PFSK-1 (cell line): ENCODE data around the gene DDX46.

Experiments
- FOXP2 ChIP-seq: optimal IDR thresholded peaks from 2 replicates; pipeline ENCODE3; 2011; ENCODE audit warnings: borderline replicate concordance, control low read depth, inconsistent platforms; ENCODE audit not compliant: insufficient read depth; ENCODE audit errors: extremely low read length, extremely low read depth
- POLR2AphosphoS5 ChIP-seq: IDR thresholded peaks from 2 replicates; pipeline ENCODE4 v1.6.1; 2012; ENCODE audit warnings: low read depth, mild to moderate bottlenecking, control low read depth, low read length, moderate library complexity
- REST ChIP-seq, 2 experiments: IDR thresholded peaks; 2 replicates each; pipeline versions ENCODE4 v1.6.1 to v1.8.0; 2011 to 2012; ENCODE audit warnings: low read depth in 2 of 2, low read length in 2 of 2, control low read depth in 1 of 2, inconsistent platforms in 1 of 2, mild to moderate bottlenecking in 1 of 2, moderate library complexity in 1 of 2; ENCODE audit not compliant: insufficient read depth in 1 of 2
- SIN3A ChIP-seq: IDR thresholded peaks from 2 replicates; pipeline ENCODE4 v1.6.1; 2012; ENCODE audit warnings: mild to moderate bottlenecking, low read length, moderate library complexity, borderline replicate concordance; ENCODE audit not compliant: insufficient read depth
- TAF1 ChIP-seq: IDR thresholded peaks from 2 replicates; pipeline ENCODE4 v1.6.1; 2012; ENCODE audit warnings: low read length, control low read depth, borderline replicate concordance; ENCODE audit not compliant: insufficient read depth

DDX46 gene

GRCh38 chr5:134846641-134846960 lies 88.0 kb downstream of the DDX46 start:
- TF ChIP-seq REST (IDR thresholded peaks at IDR 0.05; ENCODE audit: insufficient read depth in 1 of 2, low read depth in 2 of 2, low read length in 2 of 2) (no peak), SIN3A (no peak), TAF1 (no peak)

GRCh38 chr5:134851307-134851923 lies 92.8 kb downstream of the DDX46 start:
- TF ChIP-seq FOXP2 (no peak), POLR2AphosphoS5 (no peak), REST (IDR thresholded peaks at IDR 0.05; ENCODE audit: insufficient read depth in 1 of 2, low read depth in 2 of 2, low read length in 2 of 2) (no peak), SIN3A (no peak), TAF1 (no peak)

GRCh38 chr5:134857401-134857800 lies 98.8 kb downstream of the DDX46 start:
- TF ChIP-seq FOXP2 (no peak), REST (IDR thresholded peaks at IDR 0.05; ENCODE audit: insufficient read depth in 1 of 2, low read depth in 2 of 2, low read length in 2 of 2) (no peak), POLR2AphosphoS5 (no peak), SIN3A (no peak), TAF1 (no peak)

GRCh38 chr5:134864707-134865106 lies 106.1 kb downstream of the DDX46 start:
- TF ChIP-seq POLR2AphosphoS5, result no peak
- TF ChIP-seq SIN3A, result no peak
- no peak for TF ChIP-seq REST (IDR thresholded peaks at IDR 0.05; ENCODE audit: insufficient read depth in 1 of 2, low read depth in 2 of 2, low read length in 2 of 2)
- TF ChIP-seq TAF1, result no peak
- TF ChIP-seq FOXP2, result no peak

- TF ChIP-seq REST (IDR thresholded peaks at IDR 0.05; ENCODE audit: insufficient read depth in 1 of 2, low read depth in 2 of 2, low read length in 2 of 2), result no peak
- TF ChIP-seq POLR2AphosphoS5, result no peak
- TF ChIP-seq TAF1, result no peak
- no peak for TF ChIP-seq SIN3A
- no peak for TF ChIP-seq FOXP2
Observed at GRCh38 chr5:134873494-134873893, 114.9 kb downstream of the DDX46 start.
